NCI-H82 treated with DMSO at 0.1 percent for 48 hours (cell line): Measurements from ENCODE around the gene RMI2.
"Not testable (repeated sequence)": the region's sequence is repeated elsewhere in the genome, so short reads cannot be mapped to it uniquely, and the experiment has no call there.

Experiments used
- DNase-seq: peaks from one replicate; lab custom pipeline; 2025; ENCODE audit not compliant: unreplicated experiment; lab: John Stamatoyannopoulos, UW

RMI2 gene

DNA sequence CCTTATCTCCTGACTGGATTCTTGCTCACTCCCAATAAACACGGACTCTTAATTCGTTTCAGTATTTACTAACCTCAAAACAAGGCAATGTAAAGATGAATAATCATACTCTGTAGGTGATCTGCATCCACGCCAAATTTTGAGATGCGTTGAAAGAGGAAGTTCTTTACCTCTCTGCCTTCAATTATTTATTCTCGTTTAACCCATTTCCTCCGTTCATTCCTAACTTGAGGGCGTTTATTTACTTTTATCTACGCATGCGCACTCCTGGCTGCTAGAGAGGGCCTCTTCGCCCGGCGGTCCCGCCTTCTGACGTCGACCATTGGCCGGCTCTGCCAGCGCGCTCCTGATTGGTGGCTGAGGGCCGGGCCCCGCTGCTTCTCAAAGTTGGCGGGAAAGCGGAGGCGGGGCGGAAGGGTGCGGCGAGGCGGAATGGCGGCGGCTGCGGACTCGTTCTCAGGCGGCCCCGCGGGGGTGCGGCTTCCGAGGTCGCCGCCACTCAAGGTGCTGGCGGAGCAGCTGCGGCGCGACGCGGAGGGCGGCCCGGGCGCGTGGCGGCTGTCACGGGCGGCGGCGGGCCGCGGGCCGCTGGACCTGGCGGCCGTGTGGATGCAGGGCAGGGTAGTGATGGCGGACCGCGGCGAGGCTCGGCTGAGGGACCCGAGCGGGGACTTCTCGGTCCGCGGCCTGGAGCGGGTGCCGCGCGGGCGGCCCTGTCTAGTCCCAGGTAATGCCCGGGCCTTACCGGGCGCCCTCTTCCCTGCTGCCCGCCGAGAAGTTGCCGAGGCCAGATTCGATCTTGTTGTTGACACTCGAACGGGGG, at the start of gene RMI2:
Gene RMI2, plus strand, starts transcription at position 420 of the 823 bp plus-strand sequence. Its CDS starts 13 bp downstream, at position 433.
- DNase-seq: peak; percentile 95

GRCh38 chr16:11295672-11296071, 49.6 kb upstream of the RMI2 start:
- no peak for DNase-seq

GRCh38 chr16:11296351-11296705, 48.9 kb upstream of the RMI2 start:
- no peak for DNase-seq

DNA sequence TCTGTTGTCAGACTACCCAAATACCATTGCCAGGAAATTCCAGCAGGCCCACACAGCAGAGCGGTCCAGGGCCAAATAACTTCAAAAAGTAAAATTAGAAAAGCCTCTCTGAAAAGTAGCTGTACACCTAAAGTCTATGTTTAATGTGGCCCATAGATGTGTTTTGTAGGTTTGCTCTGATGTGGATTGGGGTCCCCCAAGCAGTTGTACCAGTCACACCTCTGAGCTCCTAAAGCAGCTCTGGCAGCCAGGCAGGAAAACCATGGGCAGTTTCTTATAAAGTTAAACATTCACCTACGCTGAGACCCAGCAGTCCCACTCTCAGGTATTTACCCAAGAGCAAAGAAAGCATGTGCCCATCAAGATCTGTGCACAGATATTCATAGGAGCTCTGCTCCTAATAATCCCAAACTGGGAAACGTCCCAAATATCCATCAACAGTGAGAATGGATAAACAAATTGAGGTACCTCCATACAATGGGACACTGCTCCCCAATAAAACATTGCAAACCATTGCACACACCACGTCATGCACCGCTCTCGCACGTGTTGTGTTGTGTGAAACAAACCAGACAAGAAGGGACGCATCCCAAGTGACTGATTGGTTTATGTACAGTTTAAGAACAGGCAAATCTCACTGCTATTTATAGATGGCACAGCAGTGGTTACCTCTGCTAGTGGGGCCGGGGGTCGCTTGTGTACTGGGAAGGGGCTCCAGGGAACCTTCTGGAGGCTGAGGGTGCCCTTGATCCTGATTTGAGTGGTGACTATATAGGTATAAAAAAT, 48.4 kb upstream of the RMI2 start:
- DNase-seq: no peak

DNA sequence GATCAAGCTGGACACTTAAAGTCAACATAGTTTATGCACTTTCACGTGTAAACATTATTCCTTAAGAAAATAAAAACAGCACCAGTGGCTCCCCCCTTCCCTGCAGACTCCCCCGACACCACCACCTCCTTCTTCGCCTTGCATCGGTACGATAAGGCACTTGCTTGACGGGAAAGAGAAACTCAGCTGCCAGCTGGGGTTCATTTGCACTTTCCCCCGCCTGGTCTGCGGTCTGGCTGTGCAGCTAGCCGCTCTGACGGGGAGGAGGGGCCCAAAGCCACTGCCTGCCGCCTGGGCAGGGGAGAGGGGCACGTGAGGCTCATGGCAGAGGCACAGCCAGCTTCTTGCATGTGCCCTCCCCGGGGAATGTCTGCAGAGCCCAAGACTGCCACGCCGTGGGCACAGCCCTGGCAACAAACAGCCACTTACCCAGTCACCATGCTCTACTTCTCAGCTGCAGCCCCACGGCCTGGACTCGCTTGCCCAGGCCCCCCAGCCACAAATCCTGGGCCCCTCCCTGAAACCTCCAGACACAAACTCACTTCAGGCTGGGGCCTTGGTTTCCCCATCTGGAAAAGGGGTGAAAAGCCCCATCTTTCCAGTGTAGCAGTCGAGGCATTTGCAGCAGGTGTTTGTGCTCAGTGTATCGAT, 47.6 kb upstream of the RMI2 start:
- DNase-seq: no peak

DNA sequence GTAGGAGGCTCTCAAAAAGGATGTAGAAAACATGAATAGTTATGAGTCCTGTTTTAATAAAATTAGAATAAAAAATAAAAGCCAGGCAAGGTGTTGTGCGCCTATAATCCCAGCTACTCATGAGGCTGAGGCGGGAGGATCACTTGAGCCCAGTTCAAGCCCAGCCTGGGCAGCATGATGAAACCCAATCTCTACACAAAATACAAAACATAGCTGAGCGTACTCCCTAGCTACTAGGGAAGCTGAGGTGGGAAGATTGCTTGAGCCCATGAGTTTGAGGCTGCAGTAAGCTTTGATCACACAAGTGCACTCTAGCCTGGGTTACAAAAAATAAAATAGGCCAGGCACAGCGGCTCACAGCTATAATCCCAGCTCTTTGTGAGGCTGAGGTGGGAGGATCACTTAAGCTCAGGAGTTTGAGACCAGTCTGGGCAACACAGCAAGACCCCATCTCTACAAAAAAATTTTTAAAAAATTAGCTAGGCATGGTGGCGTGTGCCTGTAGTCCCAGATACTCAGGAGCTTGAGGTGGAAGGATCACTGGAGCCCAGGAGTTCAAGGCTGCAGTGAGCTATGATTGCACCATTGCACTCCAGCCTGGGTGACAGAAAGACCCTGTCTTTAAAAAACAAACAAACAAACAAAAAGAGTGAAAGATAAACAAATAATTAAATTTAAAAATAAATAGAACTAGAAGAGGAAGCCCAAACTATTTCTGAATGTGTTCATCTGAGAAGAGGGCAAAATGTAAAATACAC, 46.9 kb upstream of the RMI2 start:
- DNase-seq: no peak

- not testable (repeated sequence) for DNase-seq
Measured at GRCh38 chr16:11298950-11299547, 46.2 kb upstream of the RMI2 start.

GRCh38 chr16:11299865-11300559, 45.2 kb upstream of the RMI2 start:
- no peak for DNase-seq

- DNase-seq: no peak
Measured at GRCh38 chr16:11300560-11300892, 44.7 kb upstream of the RMI2 start.

- DNase-seq: no peak
Measured at GRCh38 chr16:11301645-11302501, 43.4 kb upstream of the RMI2 start.

- DNase-seq: no peak
Measured at GRCh38 chr16:11302977-11303376, 42.3 kb upstream of the RMI2 start.

GRCh38 chr16:11303405-11304138, 41.7 kb upstream of the RMI2 start:
- DNase-seq: no peak

- DNase-seq: no peak
Measured at GRCh38 chr16:11306381-11306780, 38.9 kb upstream of the RMI2 start.

GRCh38 chr16:11306997-11307638, 38.1 kb upstream of the RMI2 start:
- no peak for DNase-seq

DNA sequence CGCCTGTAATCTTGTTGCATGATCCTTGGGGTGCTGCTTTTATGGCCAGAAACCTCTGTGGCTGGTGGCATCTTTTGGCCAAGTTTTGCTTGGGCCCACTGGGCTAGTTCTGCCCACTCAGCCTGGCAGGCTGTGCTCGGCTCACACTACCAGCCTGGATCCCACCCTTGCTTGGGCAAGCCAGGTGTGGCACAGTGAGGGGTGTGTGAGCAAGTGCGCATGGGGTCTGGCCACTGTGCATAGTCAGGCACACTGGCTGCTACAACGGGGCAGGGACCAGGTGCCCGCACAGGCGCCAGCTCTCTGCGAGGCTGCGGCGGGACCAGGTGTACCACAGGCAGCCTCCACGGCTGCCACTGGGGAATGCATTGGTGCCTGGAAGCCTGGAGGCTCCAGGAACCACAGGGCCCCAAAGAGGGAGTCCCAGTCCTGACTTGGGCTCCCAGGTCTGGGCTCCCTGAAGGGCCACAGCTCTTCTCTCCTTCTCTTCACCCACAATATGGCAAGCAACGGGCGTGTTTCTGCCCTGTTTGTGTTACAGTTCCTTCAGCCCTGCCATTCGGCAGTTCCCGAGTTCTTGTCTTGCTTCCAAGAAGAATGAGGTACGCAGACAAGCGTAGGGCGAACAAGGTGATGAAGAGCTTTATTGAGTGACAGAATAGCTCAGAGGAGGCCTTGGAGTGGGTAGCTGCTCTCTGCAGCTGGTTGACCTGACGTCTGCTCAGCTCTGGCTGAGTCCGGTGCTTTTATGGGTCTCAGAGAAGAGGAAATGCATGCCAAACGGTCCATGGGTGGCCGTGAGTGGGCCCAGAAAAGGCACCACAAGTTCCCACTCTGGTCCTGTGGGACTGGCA, 37.4 kb upstream of the RMI2 start:
- DNase-seq: no peak

GRCh38 chr16:11308493-11309283, 36.6 kb upstream of the RMI2 start:
- DNase-seq: no peak
